ENCODE results near the gene SPOCK2.
A peak's percentile ranks its signal among the peaks of the same experiment; 100 is the strongest.

The SPOCK2 gene

DNA sequence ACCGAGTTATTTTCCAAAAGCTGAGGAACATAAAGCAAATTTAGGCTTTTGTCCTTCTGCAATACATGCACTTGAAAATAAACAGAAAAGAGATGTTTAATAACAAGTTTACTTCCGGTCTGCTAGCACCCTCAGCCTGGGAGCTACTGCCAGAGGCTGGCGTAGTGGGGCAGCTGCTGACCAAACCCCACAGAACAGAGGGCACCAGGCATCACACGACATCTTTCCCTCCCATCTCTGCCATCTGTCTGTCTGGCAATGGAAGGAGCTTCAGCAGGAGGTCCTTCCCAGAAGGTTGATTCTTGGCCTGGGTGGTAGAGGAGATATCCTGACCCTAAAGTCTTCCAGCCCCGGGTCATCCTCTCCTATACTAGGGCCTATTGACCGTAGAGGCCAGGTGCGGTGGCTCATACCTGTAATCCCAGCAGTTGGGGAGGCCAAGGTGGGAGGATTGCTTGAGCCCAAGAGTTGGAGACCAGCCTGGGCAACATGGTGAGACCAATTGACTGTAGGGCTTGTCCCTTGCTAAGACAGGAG, 76.3 kb downstream of the SPOCK2 start:
- DNase-seq (ENCODE audit: low read depth in 2 of 2) = no peak

DNA sequence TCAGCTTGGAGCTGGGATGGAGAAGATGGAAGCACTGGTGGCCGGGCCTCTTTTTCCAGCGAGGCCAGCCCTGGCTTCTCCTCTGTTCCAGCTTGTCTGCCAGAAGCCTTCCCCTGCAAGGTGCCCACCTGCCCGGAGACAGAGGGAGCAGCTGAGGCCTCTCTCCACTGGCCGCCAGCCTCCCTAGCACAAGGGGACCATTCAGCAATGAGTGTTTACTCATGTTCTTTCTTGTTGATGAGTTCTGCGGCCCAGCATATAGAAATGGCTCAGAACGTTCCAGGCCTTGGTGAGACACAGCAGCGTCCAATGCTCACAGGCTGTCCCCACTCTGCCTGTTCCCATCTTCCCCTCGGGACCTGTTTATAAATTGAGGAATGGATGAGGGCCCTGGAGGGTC, 76.9 kb downstream of the SPOCK2 start:
- DNase-seq (ENCODE audit: low read depth in 2 of 2) = no peak

DNA sequence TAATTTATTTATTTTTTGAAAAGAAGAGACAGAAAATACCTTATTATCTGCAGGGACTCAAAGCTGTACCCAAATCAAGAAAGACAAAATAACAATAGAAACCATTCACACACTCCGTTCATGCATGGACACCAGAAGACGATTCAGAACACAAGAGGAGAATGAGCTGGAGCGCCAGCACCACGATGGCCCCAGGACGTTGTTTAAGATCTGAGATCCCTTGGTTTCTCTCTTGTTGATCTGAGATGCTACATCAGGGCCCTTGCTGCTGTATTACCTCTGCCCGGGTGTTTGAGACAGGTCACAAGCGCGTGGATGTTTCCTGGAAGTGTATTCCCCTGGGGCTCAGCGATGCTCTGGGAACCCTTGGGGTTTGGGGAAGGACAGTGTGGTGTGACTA, 77.3 kb downstream of the SPOCK2 start:
- no peak for DNase-seq (ENCODE audit: low read depth in 2 of 2)

DNA sequence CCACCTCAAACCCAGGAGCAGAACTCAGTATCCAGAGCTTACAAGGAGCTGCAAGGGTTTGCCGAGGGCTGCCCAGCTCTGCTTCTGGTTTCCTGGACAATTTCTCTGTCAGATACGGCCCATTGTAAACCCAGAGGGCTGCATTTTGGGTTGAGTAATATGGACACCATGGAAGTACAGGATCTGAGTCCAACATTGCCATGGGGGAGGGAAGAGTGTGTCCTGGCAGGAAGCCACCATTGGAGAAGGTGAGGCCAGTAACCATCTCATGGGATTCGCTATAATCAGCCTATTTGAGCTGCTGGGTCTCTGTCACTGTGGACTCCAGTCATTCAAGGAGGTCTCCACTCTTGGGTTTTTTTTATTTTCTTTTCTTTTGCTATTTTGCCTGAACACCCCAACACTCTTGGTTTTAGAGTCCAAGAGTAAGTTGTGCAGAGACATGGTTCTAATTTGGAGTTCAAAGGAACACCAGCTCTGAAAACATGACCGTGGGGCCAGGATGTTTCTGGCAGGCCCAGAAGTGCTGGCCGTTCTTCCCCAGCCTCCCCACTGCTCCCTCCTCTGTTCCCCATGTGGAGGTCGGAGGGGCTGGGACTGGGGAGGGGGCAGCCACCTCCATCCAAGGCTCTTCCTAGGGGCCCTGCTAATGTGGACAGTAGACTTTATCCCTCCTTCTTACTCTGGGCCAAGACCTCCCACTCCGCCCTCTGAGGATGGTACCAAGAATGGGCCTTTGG, 77.9 kb downstream of the SPOCK2 start:
- no peak for DNase-seq (ENCODE audit: low read depth in 2 of 2)

DNA sequence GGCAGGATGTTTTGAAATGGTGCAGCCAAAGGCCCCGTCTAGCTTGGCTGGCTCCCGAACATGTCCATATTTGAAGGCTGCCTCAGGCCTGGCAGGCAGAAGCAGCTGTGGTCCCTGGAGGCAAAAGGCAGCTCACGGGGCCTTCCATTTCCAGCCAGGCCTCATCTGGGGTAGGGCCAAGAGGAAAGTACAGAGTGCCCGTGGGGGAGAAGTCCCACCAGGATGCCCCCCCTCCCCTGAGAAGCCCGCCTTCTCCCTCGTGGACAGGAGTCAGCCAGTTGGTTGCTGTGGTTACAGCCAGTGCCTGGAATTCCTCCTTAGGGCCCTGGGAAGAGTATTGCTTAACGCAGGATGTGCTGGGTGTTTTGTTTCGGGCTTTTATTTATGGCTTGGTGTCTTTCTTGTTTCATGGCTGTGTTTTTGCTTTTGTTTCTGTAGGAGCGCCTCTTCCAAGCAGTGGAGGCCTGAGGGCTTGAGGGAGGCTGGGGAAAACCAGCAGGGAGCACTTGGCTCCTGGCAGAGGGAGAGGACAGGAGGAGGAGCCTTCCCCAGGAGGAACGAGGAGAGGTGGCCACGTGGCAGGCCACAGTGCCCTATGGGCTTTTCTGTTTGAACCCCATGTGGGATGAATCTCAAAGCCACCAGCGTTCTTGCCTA, 78.8 kb downstream of the SPOCK2 start:
- DNase-seq (ENCODE audit: low read depth in 2 of 2) = peak; percentile 94

DNA sequence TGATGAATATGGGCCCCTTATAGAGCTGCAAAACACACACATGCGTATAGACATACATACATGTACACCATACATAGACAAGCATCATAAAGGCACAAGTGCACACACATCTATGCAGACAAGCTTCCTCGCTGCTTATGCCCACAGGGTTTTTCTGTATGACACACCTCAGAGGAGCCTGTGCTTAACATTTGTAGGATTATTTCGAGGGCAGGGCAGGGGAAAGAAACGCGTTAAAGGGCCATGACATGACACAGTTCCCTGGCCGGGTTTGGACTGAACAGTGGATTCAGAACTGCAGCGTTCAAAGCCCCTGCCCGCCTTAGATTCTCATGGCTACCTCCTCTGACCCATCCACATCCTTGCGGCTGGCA, 79.3 kb downstream of the SPOCK2 start:
- DNase-seq (ENCODE audit: low read depth in 2 of 2) = no peak
